HG02623 (cell line): ENCODE measurements around the gene CELF5.
"Not testable (repeated sequence)": the region's sequence is repeated elsewhere in the genome, so short reads cannot be mapped to it uniquely, and the experiment has no call there.

Experiments
- ATAC-seq: cut with Tn5 transposase; IDR thresholded peaks from one replicate; pipeline ENCODE4 v1.9.1; 2021; ENCODE audit warnings: moderate library complexity; ENCODE audit not compliant: unreplicated experiment

Gene CELF5

DNA sequence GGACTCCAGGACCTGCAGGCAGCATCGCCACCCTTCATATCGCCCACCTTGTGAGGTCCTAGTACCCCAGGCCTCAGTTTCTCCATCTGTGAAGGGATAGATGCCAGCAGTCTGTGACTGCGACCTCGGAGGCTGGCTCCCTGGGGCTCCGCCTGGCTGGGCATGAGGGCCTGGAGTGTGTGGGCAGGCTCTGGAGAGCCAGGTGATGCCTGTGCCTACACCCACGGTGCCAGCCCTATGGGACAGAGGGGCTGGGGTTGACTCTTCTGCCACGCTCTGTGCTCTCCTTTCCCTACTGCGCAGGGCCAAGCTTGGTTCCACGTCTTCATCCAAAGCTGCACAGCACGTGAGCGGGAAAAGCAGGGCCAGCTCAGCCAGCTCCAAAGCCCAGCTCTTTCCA lies 115.9 kb downstream of the CELF5 start:
- ATAC-seq: no peak

DNA sequence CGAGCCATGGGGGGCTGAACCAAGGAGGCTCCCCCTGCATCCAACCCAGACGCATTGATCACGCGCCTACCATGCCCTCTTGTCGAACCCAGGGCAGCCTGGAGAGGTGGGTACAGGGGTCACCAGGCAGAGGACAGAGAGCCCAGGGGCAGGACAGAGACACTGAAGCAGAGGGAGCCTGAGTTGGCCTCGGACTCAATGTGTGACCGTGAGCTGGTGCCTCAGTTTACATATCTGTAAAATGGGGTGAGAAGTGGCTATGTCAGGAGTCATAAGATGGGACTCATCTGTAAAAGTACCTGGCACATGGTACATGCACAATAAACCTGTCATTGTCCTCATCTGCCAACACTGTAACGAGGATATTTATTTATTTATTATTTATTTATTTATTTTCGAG lies 117.8 kb downstream of the CELF5 start:
- ATAC-seq: no peak

DNA sequence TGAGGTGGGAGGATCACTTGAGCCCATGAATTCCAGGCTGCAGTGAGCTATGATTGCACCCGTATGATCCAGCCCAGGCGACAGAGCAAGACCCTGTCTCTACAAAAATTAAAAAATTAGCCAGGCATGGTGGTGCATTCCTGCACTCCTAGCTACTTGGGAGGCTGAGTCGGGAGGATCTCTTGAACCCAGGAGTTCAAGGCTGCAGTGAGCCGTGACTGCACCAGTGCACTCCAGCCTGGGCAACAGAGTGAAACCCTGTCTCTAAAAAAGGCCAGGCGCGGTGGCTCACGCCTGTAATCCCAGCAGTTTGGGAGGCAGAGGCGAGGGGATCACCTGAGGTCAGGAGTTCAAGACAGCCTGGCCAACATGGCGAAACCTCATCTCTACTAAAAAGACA lies 118.5 kb downstream of the CELF5 start:
- not testable (repeated sequence) for ATAC-seq

DNA sequence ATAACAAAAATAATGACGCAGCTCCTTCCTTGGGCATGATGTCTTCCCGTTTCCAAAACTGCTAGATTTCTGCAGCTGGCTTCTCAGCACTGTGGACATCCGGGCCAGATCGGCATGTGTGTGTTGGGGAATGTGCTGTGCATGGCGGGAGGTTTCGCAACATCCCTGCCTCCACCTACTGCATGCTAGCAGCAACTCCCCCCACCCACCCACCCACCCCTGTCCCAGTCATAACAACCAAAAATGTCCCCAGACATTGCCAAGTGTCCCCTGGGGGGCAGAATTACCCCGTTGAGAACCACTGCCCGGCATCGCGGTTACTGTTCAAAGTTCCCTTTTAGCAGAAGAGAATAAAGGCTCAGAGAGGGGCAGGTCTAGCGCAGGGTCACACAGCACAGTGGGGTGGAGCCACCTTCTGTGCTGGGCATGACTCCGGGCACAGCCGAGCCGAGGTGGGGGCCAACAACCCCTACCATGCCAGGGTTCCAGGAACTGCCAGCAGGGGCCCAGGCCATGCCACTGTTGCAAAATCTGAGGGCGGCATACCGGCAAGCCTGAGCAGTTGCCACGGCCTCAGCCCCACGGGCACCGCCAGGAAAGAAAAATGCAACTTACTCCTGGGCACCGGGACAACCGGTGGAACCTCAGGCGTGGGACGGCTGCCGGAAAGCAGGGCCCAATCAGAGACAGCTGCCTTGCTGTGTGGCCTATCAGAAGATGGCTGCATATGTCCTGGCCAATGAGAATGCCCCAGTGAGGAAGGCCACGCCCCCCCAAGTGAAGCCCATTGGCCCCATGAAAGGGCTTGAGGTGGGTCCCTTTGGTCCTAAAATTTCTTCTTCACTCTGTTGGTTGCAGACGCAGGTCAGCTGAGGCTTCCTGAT lies 119.4 kb downstream of the CELF5 start:
- no peak for ATAC-seq

DNA sequence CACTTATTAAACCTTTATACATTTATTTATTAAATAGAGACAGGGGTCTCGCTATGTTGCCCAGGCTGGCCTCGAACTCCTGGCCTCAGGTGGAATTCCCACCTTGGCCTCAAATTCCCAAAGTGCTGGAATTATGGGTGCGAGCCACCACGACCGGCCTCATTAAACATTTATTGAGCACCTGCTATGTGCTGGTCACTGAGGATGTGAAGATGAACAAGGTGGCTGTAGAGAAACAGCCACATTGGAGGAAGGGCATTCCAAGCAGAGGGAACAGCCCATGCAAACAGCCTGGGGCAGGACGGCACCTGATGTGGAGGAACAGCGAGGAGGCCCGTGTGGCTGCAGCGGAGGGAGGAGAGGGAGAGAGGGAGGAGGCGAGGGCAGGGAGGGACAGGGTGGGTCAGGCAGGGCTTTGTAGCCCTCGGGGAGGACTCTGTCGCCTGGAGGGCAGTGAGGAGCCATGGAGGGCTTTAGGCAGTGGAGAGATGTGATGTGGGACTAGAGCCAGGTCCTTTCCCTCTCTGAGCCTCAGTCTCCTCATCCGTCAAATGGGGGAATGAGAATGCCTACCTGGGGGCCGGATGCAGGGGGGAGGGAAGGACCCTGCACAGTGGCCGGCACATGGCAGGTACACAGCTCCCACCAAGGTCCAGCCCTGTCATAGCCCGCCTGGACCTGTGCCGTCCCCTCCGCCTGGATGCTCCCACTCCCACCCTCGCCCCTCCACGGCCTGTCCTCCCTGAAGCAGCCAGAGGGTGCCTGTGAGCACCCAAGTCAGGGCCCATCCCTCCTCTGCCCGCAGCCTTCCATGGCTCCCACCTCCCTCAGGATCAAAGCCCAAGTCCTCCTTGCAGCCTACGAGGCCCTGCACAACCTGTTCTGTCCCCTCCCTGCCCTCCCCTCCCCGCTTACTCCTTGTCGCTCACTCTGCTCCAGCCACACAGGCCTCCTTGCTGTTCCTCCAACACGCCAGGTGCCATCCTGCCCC lies 120.4 kb downstream of the CELF5 start:
- ATAC-seq: no peak

DNA sequence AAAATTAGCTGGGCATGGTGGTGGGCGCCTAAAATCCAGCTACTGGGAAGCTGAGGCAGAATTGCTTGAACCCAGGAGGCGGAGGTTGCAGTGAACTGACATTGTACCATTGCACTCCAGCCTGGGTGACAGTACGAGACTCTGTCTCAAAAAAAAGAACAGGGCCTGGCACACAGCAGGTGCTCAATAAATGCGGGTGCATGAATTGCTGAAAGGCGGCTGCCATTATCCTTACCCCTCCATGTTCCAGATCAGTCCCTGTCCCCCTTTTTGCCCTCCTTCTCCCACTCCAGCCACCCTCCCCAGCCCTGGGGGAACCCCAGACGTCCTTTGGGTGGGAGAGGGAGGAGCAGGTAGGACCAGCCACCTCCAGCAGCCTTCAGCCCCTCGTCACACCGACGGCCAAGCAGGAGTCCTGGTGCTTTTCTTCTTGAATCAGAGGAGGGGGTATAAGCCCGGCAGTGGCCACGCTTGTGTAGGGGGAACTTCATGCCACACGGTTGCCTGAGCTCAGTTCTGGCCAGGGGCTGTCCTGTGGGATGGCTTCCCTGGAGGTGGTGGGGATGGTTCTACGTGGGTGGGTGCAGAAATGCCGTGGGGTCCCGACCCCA lies 121.5 kb downstream of the CELF5 start:
- ATAC-seq: no peak
